Amniotic stem cell (primary cell): ENCODE data around the gene RFLNA.
"Not testable (repeated sequence)": the region's sequence is repeated elsewhere in the genome, so short reads cannot be mapped to it uniquely, and the experiment has no call there.

Source experiments
- DNase-seq: peaks from one replicate; lab custom pipeline; 2025; lab: John Stamatoyannopoulos, UW

Gene RFLNA

GRCh38 chr12:124283326-124283725, 11.6 kb upstream of the RFLNA start:
- no peak for DNase-seq

- no peak for DNase-seq
Observed at GRCh38 chr12:124284368-124284767, 10.5 kb upstream of the RFLNA start.

DNA sequence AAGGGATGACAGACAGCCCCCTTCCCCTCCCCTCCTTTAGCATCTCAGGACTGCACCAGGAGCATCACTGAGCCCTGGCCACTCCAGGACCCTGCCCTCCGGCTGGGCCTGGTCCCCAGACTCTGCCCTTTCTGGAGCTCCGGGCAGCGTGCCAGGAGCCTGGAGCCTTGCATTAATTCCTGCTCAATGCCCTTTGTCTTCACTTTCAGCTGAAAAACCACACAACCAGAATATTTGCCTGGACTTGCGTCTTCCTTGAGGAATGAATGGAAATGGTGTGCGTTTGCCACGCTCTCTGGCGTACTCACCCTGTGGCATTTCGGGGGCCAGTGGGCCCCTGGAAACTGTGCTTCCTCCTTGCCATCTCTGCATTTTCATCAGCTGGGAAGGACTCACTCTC, 8.5 kb upstream of the RFLNA start:
- no peak for DNase-seq

DNA sequence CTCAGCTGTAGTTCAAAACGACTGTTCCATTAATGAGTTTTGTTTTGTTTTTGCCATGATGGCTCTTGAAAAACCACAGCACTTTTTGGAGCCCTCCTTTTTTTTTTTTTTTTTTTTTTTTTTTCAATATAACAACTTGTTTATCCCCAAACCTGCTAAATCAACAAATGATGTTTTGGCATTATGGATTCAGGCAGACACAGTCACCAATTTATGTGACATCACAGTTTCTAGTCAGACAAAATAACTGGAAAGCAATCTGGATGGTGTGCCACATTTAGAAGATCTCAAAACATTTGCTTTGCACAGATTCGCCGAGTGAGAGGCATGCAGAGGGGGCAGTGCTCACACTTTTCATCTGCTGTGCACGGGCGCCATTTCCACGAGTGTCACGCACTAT, 7.9 kb upstream of the RFLNA start:
- DNase-seq: no peak

DNA sequence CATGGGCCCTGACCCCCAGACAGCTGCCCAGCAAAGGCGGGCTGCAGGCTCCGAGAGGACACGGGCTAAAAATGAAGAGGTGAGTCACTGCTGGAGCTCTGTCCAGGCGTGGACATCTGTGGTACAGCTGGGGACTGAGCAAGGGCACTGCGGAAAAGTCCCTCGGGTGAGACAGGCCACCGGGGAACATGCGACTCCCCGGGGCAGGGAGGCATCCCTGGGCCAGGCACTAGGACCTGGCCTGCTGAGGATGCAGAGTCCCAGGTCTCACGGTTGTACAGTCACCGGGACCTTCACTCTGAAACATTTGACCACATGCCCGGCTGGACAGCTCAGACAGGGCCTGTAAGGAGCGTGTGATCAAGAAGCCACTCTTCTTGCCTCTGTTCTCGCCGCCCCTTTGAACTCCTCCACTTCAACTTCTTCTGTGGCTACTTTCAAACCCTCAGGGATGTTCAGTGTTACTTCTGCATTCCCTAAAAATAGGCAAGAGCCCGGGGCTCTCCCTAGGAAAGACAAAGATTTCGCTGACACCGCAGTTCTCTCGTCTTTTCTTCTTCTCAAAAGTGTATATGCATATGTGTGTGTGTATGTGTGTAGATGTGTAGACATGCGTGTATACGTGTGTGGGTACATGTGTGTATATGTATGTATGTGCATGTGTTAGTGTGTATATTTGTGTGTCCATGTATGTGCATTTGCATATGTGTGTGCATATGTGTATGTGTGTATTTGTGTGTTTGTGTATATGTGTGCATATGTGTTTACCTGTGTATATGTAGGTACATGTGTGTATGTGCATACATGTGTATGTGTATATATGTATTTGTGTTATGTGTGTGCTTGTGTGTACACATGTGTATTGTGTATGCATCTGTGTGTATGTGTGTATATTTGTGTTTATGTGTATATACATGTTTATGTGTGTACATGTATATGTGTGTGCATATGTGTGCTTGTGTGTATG, 5.0 kb upstream of the RFLNA start:
- no peak for DNase-seq

DNA sequence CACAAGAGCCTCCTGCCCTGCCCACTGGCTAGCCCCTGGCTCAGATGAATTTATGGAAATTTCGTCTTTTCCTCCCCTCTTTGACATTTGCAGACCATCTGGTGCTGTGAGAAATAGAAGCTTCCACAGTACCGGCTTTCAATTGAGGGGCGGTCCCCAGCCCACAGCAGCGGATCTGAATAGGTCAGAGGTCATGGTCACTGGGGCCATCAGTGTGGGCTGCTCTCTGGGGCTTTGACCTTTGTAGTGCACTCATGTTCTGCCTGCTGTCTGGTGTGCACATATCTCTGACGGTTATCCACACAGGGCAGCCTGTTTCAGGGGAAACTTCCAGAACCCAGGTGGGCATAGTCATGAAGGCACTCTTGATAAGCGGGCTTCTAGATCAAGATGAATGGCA, 2.5 kb upstream of the RFLNA start:
- DNase-seq: no peak

DNA sequence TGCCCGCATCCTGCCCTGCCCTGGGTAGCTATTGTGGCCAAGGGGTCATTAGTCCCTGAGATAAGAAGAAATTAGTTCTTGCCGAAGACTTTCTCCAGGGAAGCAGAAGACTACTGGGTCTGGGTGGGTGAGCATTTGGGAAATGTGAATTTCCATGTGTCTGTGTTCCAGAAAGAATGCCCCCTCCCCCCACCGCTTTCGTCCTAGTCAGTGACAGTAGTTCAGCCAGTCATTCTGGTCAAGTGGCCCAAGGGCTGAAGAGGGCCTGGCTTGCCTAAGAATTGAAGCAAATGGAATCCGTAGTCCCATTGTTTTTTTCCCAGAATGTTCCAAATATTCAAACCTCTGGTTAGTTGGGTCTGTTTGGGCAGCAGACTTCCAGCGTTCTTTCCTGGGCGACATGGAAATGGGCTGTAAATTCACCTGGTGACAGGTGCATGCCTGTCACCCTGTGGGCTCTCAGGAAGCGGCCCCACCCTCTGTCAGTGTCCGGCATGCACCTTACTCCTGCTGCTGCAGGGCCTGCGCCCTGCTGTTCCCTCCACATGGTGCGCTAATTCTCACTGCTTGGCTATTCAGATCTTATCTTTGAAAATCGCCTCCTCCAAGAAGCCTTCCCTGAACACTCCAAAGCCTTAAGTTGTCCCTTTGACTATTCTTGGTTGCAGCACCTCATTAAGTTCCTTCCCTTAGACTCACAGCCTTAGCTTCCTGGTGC, 1.4 kb upstream of the RFLNA start:
- DNase-seq: no peak

DNA sequence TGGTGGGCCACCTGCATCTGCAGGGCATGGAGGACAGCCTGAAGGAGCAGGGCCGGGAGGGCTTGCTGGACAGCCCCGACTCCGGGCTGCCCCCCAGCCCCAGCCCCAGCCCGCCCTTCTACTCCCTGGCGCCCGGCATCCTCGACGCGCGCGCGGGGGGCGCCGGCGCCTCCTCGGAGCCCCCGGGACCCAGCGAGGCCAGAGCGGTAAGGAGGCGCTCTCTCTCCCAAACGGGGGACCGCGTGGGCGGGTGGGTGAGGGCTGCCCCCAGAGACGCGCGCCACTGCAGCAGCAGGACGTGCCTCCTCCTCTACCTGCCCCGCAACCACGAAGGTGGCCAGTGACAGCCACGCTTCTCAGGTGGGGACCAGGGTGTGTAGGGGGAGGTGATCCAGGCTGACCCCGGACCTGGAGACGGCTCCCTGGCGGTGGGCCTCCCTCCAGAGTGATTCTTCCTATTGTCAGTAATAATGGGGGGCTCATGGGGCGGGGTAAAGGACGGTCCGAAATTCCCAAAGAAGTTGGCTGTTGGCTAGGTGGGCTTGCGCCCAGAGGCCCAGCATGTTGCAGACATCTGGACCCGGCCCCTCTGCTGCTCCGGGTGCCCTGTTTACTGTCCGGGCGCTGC, 652 bp downstream of the RFLNA start:
- DNase-seq: no peak

- no peak for DNase-seq
Observed at GRCh38 chr12:124296295-124296915, 1.5 kb downstream of the RFLNA start.

DNA sequence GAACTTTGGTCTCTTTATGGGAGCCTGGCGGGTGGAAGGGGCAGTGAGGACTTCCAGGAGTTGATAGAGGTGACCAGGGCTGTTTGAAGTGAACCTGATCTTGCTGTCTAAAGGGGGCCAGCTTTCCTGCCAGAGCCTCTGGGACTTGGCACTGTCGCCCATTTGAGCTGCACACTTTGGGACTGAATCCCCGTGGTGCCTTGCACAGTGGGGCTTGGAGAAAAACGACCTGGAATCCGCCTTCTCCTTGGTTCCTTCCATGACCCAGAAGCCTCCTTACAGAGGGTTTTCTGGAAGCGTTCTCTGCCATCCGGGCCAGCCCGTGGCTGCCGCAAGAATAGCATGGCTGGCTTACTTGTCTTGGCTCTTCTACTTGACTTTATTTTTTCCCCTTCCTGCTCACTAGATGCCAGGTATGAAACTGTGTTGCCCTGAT, 2.0 kb downstream of the RFLNA start:
- no peak for DNase-seq

GRCh38 chr12:124297389-124297788, 2.5 kb downstream of the RFLNA start:
- DNase-seq: no peak

DNA sequence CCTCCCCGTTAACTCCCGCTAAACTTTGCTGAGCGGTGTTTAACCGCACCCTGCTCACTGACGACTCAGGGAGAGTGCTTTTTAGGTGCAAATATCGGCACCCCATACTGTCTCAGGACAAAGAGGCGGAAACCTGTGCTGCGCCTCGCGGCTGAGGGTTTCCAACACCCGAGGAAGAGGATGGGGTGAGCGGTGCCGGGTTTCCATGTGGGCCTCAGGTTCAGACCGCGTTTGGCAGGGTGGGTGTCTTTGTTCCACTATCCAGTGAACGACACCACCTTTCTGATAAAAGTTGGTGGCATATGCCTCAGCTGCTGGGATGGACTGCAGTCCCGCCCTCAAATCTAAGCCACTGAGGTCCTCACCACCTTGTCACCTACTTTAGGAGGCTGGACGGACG, 3.0 kb downstream of the RFLNA start:
- no peak for DNase-seq

- DNase-seq: no peak
Observed at GRCh38 chr12:124298685-124299410, 4.0 kb downstream of the RFLNA start.

GRCh38 chr12:124299628-124300388, 4.9 kb downstream of the RFLNA start:
- no peak for DNase-seq

- not testable (repeated sequence) for DNase-seq
Observed at GRCh38 chr12:124300657-124301056, 5.8 kb downstream of the RFLNA start.

DNA sequence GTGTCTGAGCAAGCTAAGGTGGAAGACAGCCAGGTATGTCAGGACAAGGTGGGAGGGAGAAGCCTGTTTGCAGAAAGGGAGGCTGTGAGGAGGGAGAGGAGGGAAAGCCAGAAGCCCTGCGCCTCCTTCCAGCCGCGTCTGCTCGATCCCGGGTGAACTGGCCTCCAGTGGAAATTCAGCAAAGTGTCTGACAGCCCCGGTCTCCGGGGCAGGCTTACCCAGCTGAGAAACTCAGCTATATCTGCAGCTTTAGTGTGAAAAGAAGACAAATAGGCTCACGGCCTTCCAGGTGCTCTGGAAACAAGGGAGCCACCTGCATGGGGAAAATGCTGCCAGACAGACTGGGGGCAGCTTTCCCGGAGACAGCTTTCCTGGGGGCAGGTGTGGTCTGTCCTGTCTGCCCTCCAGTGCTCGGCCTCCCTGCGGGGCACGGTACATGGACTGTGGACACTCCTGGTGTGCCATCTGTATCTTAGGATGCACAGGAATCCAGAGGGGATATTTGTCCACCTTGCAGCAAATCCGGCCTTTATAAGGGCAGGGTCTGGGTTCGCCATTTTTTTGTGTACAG, 6.3 kb downstream of the RFLNA start:
- DNase-seq: no peak

- DNase-seq: no peak
Observed at GRCh38 chr12:124302241-124302806, 7.4 kb downstream of the RFLNA start.

DNA sequence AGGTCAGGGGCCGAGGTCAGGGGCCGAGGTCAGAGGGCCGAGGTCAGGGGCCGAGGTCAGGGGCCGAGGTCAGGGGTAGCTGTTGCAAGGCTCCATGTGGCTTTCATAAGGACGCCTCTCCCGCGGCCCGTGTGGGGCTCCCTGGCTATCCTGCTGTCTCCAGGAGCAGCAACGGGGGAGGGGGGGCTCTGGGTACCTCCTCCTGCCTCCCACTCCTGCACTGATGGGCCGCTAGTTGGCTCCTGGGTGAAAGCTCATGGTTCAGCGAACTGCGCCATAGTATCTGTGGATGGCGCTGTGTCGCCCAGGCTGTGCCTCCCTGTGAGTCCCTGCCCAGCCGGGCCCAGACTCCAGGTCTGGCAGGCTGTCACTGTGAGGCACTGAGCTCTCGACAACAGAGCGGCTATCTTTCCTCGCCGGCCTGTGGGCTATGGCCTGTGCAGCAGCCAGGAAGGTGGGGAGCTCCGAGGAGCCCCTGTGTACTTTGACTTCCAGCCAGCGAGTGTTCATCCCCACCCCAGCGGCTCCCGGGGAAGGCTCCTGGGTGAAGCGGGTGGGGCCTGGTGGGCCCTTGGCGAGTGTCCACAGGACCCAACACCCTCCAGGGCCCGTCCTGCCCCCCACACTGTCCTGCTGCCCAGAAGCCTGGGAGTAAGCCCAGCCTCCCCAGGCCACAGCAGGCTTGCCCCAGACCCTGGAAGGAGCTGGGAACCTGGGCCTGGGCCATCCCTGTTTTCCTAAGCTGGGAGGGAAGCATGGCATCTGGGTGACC, 8.1 kb downstream of the RFLNA start:
- no peak for DNase-seq

DNA sequence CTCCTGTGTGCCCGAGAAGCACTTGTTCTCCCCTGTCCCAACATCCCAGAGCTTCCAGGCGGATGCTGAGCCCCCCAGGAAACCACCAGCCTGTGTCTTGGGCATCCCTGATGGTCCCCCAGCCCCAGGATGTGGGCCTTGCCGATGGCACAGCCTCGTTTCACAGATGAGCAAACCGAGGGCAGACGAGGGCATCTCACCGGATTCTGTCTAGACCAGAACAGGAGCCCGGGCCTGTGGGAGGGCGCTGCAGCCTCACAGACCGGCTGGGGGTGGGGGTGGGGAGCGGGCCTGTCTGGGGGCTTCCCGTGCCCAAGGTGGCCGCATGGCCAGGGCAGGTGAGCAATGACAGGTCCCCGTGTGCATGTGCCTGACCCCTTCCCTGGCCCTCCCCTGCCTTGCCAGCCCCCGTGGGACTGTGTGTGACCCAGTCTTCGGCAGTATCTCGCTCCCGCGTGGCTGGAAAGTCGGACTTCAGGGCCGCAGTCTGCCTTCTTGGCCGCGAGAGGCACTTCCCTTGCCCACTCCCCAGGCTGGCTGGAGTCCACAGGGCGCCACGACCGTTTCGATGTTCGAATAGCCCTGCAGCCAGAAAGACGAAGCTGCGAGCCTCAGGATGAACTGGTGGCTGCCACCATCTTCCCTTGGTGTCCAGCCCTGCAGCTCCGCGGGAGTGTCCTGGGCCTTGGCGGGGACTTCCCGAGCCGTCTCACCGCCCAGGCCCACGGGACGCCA, 8.9 kb downstream of the RFLNA start:
- no peak for DNase-seq
